ENCODE results near the gene CRYGN.

DNA sequence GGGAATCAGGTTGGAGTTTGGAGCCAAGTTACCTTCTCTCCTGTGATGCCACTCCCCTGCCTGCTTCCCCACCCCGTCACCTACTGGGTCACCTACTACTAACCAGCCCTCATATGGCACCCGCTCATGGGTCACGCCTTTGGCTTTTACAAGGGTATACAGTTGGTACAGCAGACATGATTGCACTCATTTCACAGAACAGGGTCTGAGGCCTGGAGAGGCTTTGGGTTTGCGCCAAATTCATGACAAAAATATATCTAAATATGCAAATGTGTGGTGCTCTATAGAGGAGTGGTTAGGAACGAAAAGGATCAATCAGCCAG lies 10.7 kb downstream of the CRYGN start:
- TF ChIP-seq, protein P1, sequence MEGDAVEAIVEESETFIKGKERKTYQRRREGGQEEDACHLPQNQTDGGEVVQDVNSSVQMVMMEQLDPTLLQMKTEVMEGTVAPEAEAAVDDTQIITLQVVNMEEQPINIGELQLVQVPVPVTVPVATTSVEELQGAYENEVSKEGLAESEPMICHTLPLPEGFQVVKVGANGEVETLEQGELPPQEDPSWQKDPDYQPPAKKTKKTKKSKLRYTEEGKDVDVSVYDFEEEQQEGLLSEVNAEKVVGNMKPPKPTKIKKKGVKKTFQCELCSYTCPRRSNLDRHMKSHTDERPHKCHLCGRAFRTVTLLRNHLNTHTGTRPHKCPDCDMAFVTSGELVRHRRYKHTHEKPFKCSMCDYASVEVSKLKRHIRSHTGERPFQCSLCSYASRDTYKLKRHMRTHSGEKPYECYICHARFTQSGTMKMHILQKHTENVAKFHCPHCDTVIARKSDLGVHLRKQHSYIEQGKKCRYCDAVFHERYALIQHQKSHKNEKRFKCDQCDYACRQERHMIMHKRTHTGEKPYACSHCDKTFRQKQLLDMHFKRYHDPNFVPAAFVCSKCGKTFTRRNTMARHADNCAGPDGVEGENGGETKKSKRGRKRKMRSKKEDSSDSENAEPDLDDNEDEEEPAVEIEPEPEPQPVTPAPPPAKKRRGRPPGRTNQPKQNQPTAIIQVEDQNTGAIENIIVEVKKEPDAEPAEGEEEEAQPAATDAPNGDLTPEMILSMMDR (IDR thresholded peaks at IDR 0.05; ENCODE audit: low read depth, low read length, missing input control) = no peak
- no peak for TF ChIP-seq RXRA (IDR thresholded peaks at IDR 0.05)
- TF ChIP-seq SP1 (IDR thresholded peaks at IDR 0.05) = no peak
- TF ChIP-seq NR2F2 (IDR thresholded peaks at IDR 0.05) = no peak
- no peak for TF ChIP-seq TAF1 (conservative IDR thresholded peaks at IDR 0.05)
- no peak for TF ChIP-seq RAD21 (IDR thresholded peaks at IDR 0.05)
- TF ChIP-seq REST (IDR thresholded peaks at IDR 0.05) = no peak
- no peak for TF ChIP-seq JUND (IDR thresholded peaks at IDR 0.05)
- TF ChIP-seq ATF3 (IDR thresholded peaks at IDR 0.05) = no peak
- TF ChIP-seq GABPA (IDR thresholded peaks at IDR 0.05 in 1 of 2, conservative IDR thresholded peaks at IDR 0.05 in 1 of 2) = no peak
- TF ChIP-seq, protein P2, sequence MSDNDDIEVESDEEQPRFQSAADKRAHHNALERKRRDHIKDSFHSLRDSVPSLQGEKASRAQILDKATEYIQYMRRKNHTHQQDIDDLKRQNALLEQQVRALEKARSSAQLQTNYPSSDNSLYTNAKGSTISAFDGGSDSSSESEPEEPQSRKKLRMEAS (IDR thresholded peaks at IDR 0.05) = no peak

All from liver (tissue), 3 donors.